ENCODE measurements around the gene STOML3. TPM values are rescaled to one million over a fixed set of nuclear protein-coding genes. Genes with fewer than 3 reads are reported as not detected.

Gene STOML3
- total and polyA plus RNA-seq, 8 donors, result not detected

DNA sequence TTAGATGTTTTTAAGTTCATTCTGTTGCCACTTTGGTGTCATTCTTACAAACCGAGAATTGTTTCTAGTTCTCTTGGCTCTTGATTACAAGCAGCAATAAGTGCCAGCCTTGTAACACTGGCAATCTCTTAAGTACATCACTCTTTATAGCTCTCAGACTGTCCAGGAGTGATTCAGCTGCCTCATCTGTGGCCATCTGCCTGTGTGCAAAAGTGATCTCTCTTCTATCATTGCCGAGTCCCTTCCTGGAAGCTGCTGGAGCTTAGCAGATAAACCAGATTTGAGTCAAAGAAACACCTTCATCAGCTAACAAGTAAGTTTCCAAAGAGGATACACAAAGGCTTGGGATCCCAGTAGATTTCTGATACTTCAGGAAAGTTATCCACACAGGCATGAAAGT, 23.2 kb downstream of the STOML3 start:
- 52 to 83% (median 66%) methylated on average over 2 of the region's 2 CpGs for WGBS, 5 donors
- DNase-seq, result no peak
- Histone ChIP-seq H3K27me3 (no peaks in the 10 kb centered on the region), H3K4me3 (no peak overlapping the region), H3K36me3 (no peaks in the 10 kb centered on the region), H3K27ac (no peak overlapping the region), H3K4me1 (no peaks in the 10 kb centered on the region), H3K9me3 (no peaks in the 10 kb centered on the region)
- intact Hi-C loops (cut with DNase I; ENCODE audit: low total_unique reads), result no loop called here
- TF ChIP-seq POLR2AphosphoS5 (IDR thresholded peaks at IDR 0.05), result no peak
- TF ChIP-seq EP300 (IDR thresholded peaks at IDR 0.05), result no peak
- TF ChIP-seq, protein P1, sequence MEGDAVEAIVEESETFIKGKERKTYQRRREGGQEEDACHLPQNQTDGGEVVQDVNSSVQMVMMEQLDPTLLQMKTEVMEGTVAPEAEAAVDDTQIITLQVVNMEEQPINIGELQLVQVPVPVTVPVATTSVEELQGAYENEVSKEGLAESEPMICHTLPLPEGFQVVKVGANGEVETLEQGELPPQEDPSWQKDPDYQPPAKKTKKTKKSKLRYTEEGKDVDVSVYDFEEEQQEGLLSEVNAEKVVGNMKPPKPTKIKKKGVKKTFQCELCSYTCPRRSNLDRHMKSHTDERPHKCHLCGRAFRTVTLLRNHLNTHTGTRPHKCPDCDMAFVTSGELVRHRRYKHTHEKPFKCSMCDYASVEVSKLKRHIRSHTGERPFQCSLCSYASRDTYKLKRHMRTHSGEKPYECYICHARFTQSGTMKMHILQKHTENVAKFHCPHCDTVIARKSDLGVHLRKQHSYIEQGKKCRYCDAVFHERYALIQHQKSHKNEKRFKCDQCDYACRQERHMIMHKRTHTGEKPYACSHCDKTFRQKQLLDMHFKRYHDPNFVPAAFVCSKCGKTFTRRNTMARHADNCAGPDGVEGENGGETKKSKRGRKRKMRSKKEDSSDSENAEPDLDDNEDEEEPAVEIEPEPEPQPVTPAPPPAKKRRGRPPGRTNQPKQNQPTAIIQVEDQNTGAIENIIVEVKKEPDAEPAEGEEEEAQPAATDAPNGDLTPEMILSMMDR (IDR thresholded peaks at IDR 0.05), result no peak
- no peak for TF ChIP-seq POLR2A (IDR thresholded peaks at IDR 0.05)

DNA sequence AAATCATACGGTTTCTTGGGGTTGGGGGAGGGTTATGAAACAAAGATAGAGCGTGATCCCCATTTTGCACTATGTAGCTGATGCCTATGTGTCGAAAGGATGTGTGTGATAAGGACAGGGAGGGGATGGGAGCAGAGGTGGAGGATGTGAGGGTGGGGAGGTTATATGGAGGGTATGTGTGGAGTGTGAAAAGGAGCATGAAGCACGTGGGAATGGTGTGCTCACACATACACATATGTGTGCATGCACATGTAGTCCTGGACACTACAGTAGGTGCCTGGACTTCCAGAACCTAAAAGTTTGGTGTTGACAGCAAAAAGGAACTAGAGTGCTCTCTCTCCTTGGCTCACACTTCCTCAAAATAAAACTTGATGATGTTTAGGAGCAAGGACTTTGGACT, 25.4 kb downstream of the STOML3 start:
- H3K4me3 ChIP-seq, result no peak overlapping the region
- no peak overlapping the region for H3K27ac ChIP-seq
- H3K9me3 ChIP-seq, result peaks cover 0 to 9% (median 2%) of the 10 kb centered on the region in 4 donors
- H3K27me3 ChIP-seq, result no peaks in the 10 kb centered on the region
- H3K4me1 ChIP-seq, result no peaks in the 10 kb centered on the region
- no peak for TF ChIP-seq EP300 (IDR thresholded peaks at IDR 0.05)
- TF ChIP-seq POLR2AphosphoS5 (IDR thresholded peaks at IDR 0.05), result no peak
- TF ChIP-seq POLR2A (IDR thresholded peaks at IDR 0.05), result no peak
- TF ChIP-seq, protein P1 (IDR thresholded peaks at IDR 0.05), result no peak
- 73 to 91% (median 84%) methylated on average over 4 of the region's 4 CpGs for WGBS, 5 donors
- intact Hi-C loops (cut with DNase I; ENCODE audit: low total_unique reads), result no loop called here
- DNase-seq, result no peak
- H3K36me3 ChIP-seq, result no peaks in the 10 kb centered on the region

DNA sequence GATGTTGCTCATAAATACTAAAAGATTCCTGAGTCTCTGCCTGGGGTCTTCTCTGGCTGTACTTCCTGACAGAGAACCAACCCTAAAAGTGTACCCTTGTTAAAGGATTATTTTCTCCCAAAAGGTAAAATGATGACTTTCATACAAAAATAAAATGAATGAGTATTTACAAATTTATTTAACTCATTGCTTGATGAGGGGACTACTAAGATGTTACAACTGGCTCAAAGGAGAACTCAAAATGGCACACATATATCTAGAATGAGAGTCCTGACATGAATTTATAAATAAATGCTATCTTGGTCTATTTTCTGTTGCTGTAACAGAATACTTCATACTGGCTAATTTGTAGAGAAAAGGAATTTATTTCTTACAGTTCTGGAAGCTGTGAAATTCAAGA, 30.5 kb downstream of the STOML3 start:
- TF ChIP-seq EP300 (IDR thresholded peaks at IDR 0.05) (no peak), POLR2A (IDR thresholded peaks at IDR 0.05) (no peak), POLR2AphosphoS5 (IDR thresholded peaks at IDR 0.05) (no peak)
- TF ChIP-seq, protein P1 (IDR thresholded peaks at IDR 0.05), result no peak
- Histone ChIP-seq H3K36me3 (no peaks in the 10 kb centered on the region), H3K9me3 (peaks cover 0 to 16% (median 6%) of the 10 kb centered on the region in 4 donors), H3K27me3 (no peaks in the 10 kb centered on the region), H3K4me3 (no peak overlapping the region), H3K4me1 (no peaks in the 10 kb centered on the region), H3K27ac (no peak overlapping the region)
- no peak for DNase-seq
- intact Hi-C loops (cut with DNase I; ENCODE audit: low total_unique reads), result no loop called here

DNA sequence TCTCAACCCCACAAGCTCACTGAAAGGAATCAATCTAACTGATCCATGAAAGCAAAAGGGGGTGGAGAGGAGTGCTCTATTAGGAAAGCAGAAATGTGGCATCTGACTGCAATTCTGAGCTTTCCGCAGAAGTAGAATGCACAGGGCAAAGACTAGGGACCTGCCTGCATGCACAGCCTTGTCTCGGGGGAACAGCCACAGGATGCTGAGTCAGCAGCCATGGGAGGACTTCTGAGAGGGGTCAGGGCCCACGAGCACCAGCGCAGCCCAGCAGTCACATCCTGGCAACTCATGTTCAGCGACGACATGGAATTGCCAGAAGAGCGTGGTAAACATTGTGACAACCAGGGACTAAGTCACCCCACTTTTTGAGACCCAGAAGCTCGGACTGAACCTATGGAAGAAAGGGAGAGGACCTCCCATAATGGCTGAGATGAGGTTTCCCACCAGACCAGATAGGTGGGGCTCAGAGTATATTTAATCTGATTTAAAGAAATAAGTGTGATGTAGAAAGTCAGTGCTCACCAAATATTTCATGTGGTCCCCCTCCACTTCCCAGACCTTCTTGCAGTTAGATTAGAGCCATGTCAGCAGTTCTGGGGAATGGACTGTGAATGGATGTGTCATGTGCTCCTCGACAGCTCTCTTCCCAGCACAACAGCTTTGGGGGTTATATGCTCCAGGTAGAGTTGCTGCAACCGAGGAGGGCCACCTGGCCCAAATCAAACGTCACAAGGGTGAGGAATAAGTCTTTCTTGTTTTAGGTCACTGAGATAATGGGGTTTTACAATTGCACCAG, 32.6 kb downstream of the STOML3 start:
- DNase-seq, result no peak
- no peaks in the 10 kb centered on the region for H3K27me3 ChIP-seq
- TF ChIP-seq POLR2A (IDR thresholded peaks at IDR 0.05), result no peak
- no peak for TF ChIP-seq POLR2AphosphoS5 (IDR thresholded peaks at IDR 0.05)
- TF ChIP-seq, protein P1 (IDR thresholded peaks at IDR 0.05), result no peak
- TF ChIP-seq EP300 (IDR thresholded peaks at IDR 0.05), result no peak
- intact Hi-C loops (cut with DNase I; ENCODE audit: low total_unique reads), result no loop called here
- 78 to 88% (median 84%) methylated on average over 11 of the region's 11 CpGs for WGBS, 5 donors
- peaks cover 0 to 16% (median 6%) of the 10 kb centered on the region in 4 donors for H3K9me3 ChIP-seq
- no peak overlapping the region for H3K4me3 ChIP-seq
- no peaks in the 10 kb centered on the region for H3K36me3 ChIP-seq
- no peak overlapping the region for H3K27ac ChIP-seq
- no peaks in the 10 kb centered on the region for H3K4me1 ChIP-seq

All from stomach (tissue), 9 donors.